GM12878 (cell line): ENCODE results near the gene AMT. TPM values are rescaled to one million over a fixed set of nuclear protein-coding genes. Genes with fewer than 3 reads are reported as not detected.

Source experiments
- ATF2 ChIP-seq: IDR thresholded peaks from 2 replicates; pipeline ENCODE4 v1.6.1; 2012; ENCODE audit warnings: low read length, inconsistent platforms
- ATF3 ChIP-seq: IDR thresholded peaks from 2 replicates; pipeline ENCODE4 v1.6.1; 2011; ENCODE audit warnings: low read depth, mild to moderate bottlenecking, low read length, moderate library complexity, borderline replicate concordance; ENCODE audit errors: extremely low read depth
- BACH1 ChIP-seq: fragments of 450-650 bp; IDR thresholded peaks from 2 replicates; pipeline ENCODE4 v1.6.1; 2017; ENCODE audit warnings: mild to moderate bottlenecking, borderline replicate concordance
- BMI1 ChIP-seq: fragments of 450-650 bp; IDR thresholded peaks from 2 replicates; pipeline ENCODE4 v1.6.1; 2016; ENCODE audit warnings: mild to moderate bottlenecking, moderate library complexity, borderline replicate concordance
- CHD1 ChIP-seq: IDR thresholded peaks from 2 replicates; pipeline ENCODE4 v1.6.1; 2012; ENCODE audit warnings: low read depth, low read length, improper control_type of control experiment
- CHD4 ChIP-seq: fragments of 200-600 bp; sonication (generic); IDR thresholded peaks from 2 replicates; pipeline ENCODE4 v1.6.1; 2016; ENCODE audit warnings: mild to moderate bottlenecking
- E2F8 ChIP-seq: fragments of 450-650 bp; IDR thresholded peaks from 2 replicates; pipeline ENCODE4 v1.6.1; 2018; ENCODE audit warnings: mild to moderate bottlenecking, low read depth, moderate library complexity; ENCODE audit not compliant: partially characterized antibody
- E4F1 ChIP-seq: fragments of 450-650 bp; IDR thresholded peaks from 2 replicates; pipeline ENCODE4 v1.6.1; 2018; ENCODE audit warnings: borderline replicate concordance, mild to moderate bottlenecking; ENCODE audit not compliant: partially characterized antibody
- GATAD2B ChIP-seq: fragments of 450-650 bp; conservative IDR thresholded peaks from 2 replicates; pipeline ENCODE4 v1.6.1; 2017; ENCODE audit warnings: low read depth, mild to moderate bottlenecking, moderate library complexity
- IKZF1 ChIP-seq: fragments of 450-650 bp; conservative IDR thresholded peaks from 2 replicates; pipeline ENCODE4 v1.6.1; 2017; ENCODE audit warnings: antibody characterized with exemption, mild to moderate bottlenecking
- IKZF2 ChIP-seq, 2 experiments: fragments of 450-650 bp; IDR thresholded peaks; 2 replicates each; pipeline ENCODE4 v1.6.1; 2017; ENCODE audit warnings: mild to moderate bottlenecking in 2 of 2, moderate library complexity in 2 of 2
- JUNB ChIP-seq: IDR thresholded peaks from 2 replicates; pipeline ENCODE4 v1.6.1; 2016; ENCODE audit warnings: antibody characterized with exemption, mild to moderate bottlenecking
- LARP7 ChIP-seq: fragments of 450-650 bp; IDR thresholded peaks from 2 replicates; pipeline ENCODE4 v1.6.1; 2017; ENCODE audit warnings: mild to moderate bottlenecking
- NFYB ChIP-seq: IDR thresholded peaks from 2 replicates; pipeline ENCODE4 v1.6.1; 2011; ENCODE audit warnings: low read depth, mild to moderate bottlenecking, low read length, improper control_type of control experiment, moderate library complexity; ENCODE audit not compliant: insufficient read depth
- NR2C2 ChIP-seq: IDR thresholded peaks from 2 replicates; pipeline ENCODE4 v1.6.1; 2011; ENCODE audit warnings: borderline replicate concordance, low read depth; ENCODE audit not compliant: control insufficient read depth, insufficient read length
- PBX3 ChIP-seq: IDR thresholded peaks from 2 replicates; pipeline ENCODE4 v1.6.1; 2011; ENCODE audit warnings: mild to moderate bottlenecking, low read depth, low read length, moderate library complexity; ENCODE audit not compliant: insufficient replicate concordance
- RAD51 ChIP-seq: fragments of 450-650 bp; IDR thresholded peaks from 2 replicates; pipeline ENCODE4 v1.6.1; 2016; ENCODE audit warnings: moderate library complexity, mild to moderate bottlenecking, inconsistent platforms
- RB1 ChIP-seq: fragments of 450-650 bp; formaldehyde crosslinking; IDR thresholded peaks from 2 replicates; pipeline ENCODE4 v1.6.1; 2017; ENCODE audit warnings: mild to moderate bottlenecking, borderline replicate concordance
- RCOR1 ChIP-seq: conservative IDR thresholded peaks from 2 replicates; pipeline ENCODE4 v1.6.1; 2012; ENCODE audit warnings: low read depth, low read length, improper control_type of control experiment
- SRF ChIP-seq, 2 experiments: IDR thresholded peaks; 2 replicates each; pipeline ENCODE4 v1.6.1; 2011; ENCODE audit warnings: low read depth in 2 of 2, low read length in 2 of 2, mild to moderate bottlenecking in 1 of 2, moderate library complexity in 1 of 2
- SUZ12 ChIP-seq: fragments of 200-600 bp; sonication (generic); IDR thresholded peaks from one replicate; pipeline ENCODE4 v1.6.1; 2018; ENCODE audit warnings: antibody characterized with exemption, mild to moderate bottlenecking; ENCODE audit not compliant: unreplicated experiment
- ZBED1 ChIP-seq: IDR thresholded peaks from 2 replicates; pipeline ENCODE4 v1.6.1; 2016; ENCODE audit warnings: borderline replicate concordance
- ZNF622 ChIP-seq: fragments of 450-650 bp; IDR thresholded peaks from 2 replicates; pipeline ENCODE4 v1.6.1; 2017; ENCODE audit warnings: mild to moderate bottlenecking, inconsistent platforms
- polyA plus RNA-seq, 11 experiments: library from polyadenylated mRNA; depleted of rRNA in 4 of 11; unstranded in 6 of 11; stranded (reverse) in 5 of 11; fragments of >200 nt; fragmentation: Nextera tagmentation in 4 of 11; fragmentation: Illumina TruSeq in 1 of 11; extraction: Ambion mirVana in 4 of 11; extraction: Trizol in 1 of 11; gene quantifications; 1 replicate in 1 of 11; 2 replicates in 10 of 11; pipeline versions ENCODE4 v1.2.1 to v1.2.3, GENCODE V29; 2011 to 2016; ENCODE audit warnings: inconsistent platforms in 2 of 11, missing spikeins in 2 of 11, low read depth in 1 of 11
- total RNA-seq, 4 experiments: library from RNA; depleted of rRNA in 3 of 4; stranded (reverse); fragments of >200 nt in 3 of 4; fragmentation: Illumina TruSeq in 1 of 4; extraction: Trizol in 1 of 4; gene quantifications; 2 replicates each; pipeline versions ENCODE4 v1.2.1 to v1.2.3, GENCODE V29; 2013 to 2021

The AMT gene
- total and polyA plus RNA-seq, 10 of the 15 experiments (the other 5 are each of a cell fraction or from before 2014, with no cell fraction given) = 0.45 to 7.2 (median 2.6) TPM

GRCh38 chr3:49469936-49470713, 47.9 kb upstream of the AMT start, which contains the start of gene DAG1 (continued):
- no peak for TF ChIP-seq BMI1
- TF ChIP-seq ZBED1 = no peak
- TF ChIP-seq NR2C2 = no peak
- no peak for TF ChIP-seq E2F8
- peak; percentile 83 for TF ChIP-seq IKZF1
- peak; percentile 93 for TF ChIP-seq NFYB
- peak; percentile 93 for TF ChIP-seq GATAD2B
- TF ChIP-seq IKZF2 (IDR thresholded peaks at IDR 0.05) = no peak
- TF ChIP-seq CHD1 = no peak
- no peak for TF ChIP-seq RCOR1
- no peak for TF ChIP-seq RAD51
- TF ChIP-seq ATF3 = no peak
- peak; percentile 99 for TF ChIP-seq LARP7
- no peak for TF ChIP-seq ZNF622
- no peak for TF ChIP-seq JUNB
- TF ChIP-seq SUZ12 = no peak
- no peak for TF ChIP-seq ATF2
- TF ChIP-seq PBX3 = peak; percentile 83
- TF ChIP-seq BACH1 = peak; percentile 73
- TF ChIP-seq RB1 = peak; percentile 97; the same call in 1 of the 2 replicates
- TF ChIP-seq E4F1 = no peak
- no peak for TF ChIP-seq CHD4
- no peak for TF ChIP-seq SRF (IDR thresholded peaks at IDR 0.05; ENCODE audit: low read depth in 2 of 2, low read length in 2 of 2)
